PFSK-1 (cell line): Measurements from ENCODE around the gene LRRC8D.

Source experiments
- FOXP2 ChIP-seq: optimal IDR thresholded peaks from 2 replicates; pipeline ENCODE3; 2011; ENCODE audit warnings: borderline replicate concordance, control low read depth, inconsistent platforms; ENCODE audit not compliant: insufficient read depth; ENCODE audit errors: extremely low read length, extremely low read depth
- POLR2AphosphoS5 ChIP-seq: IDR thresholded peaks from 2 replicates; pipeline ENCODE4 v1.6.1; 2012; ENCODE audit warnings: low read depth, mild to moderate bottlenecking, control low read depth, low read length, moderate library complexity
- SIN3A ChIP-seq: IDR thresholded peaks from 2 replicates; pipeline ENCODE4 v1.6.1; 2012; ENCODE audit warnings: mild to moderate bottlenecking, low read length, moderate library complexity, borderline replicate concordance; ENCODE audit not compliant: insufficient read depth
- TAF1 ChIP-seq: IDR thresholded peaks from 2 replicates; pipeline ENCODE4 v1.6.1; 2012; ENCODE audit warnings: low read length, control low read depth, borderline replicate concordance; ENCODE audit not compliant: insufficient read depth
- TF ChIP-seq, protein P1 (sequence below), 2 experiments: IDR thresholded peaks; 2 replicates each; pipeline versions ENCODE4 v1.6.1 to v1.8.0; 2011 to 2012; ENCODE audit warnings: low read depth in 2 of 2, low read length in 2 of 2, control low read depth in 1 of 2, inconsistent platforms in 1 of 2, mild to moderate bottlenecking in 1 of 2, moderate library complexity in 1 of 2; ENCODE audit not compliant: insufficient read depth in 1 of 2

DNA sequence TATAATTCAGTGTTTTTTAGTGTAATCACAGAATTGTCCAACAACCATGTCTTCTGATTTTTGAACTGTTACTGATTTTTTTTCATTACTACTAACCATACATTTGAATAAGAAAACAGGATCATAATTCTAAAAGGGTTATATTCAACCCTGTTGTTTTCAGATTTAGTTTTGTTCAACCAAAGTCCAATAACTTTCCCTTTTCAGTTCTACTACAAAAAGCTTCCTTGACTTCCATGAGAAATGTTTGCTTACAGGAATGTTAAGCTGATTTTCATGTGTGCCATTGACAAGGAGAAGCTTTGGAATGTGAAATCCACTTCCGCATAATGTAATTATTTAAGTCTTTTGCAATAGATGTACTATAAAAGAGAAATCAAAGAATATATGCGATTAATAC is 102.1 kb downstream of the LRRC8D start:
- TF ChIP-seq, protein P1, sequence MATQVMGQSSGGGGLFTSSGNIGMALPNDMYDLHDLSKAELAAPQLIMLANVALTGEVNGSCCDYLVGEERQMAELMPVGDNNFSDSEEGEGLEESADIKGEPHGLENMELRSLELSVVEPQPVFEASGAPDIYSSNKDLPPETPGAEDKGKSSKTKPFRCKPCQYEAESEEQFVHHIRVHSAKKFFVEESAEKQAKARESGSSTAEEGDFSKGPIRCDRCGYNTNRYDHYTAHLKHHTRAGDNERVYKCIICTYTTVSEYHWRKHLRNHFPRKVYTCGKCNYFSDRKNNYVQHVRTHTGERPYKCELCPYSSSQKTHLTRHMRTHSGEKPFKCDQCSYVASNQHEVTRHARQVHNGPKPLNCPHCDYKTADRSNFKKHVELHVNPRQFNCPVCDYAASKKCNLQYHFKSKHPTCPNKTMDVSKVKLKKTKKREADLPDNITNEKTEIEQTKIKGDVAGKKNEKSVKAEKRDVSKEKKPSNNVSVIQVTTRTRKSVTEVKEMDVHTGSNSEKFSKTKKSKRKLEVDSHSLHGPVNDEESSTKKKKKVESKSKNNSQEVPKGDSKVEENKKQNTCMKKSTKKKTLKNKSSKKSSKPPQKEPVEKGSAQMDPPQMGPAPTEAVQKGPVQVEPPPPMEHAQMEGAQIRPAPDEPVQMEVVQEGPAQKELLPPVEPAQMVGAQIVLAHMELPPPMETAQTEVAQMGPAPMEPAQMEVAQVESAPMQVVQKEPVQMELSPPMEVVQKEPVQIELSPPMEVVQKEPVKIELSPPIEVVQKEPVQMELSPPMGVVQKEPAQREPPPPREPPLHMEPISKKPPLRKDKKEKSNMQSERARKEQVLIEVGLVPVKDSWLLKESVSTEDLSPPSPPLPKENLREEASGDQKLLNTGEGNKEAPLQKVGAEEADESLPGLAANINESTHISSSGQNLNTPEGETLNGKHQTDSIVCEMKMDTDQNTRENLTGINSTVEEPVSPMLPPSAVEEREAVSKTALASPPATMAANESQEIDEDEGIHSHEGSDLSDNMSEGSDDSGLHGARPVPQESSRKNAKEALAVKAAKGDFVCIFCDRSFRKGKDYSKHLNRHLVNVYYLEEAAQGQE (IDR thresholded peaks at IDR 0.05; ENCODE audit: insufficient read depth in 1 of 2, low read depth in 2 of 2, low read length in 2 of 2) = no peak
- TF ChIP-seq TAF1 = no peak
- TF ChIP-seq SIN3A = no peak
- no peak for TF ChIP-seq FOXP2
- TF ChIP-seq POLR2AphosphoS5 = no peak
